Thyroid gland (tissue), 4 donors: ENCODE results near the gene ZNF598.

Experiments used
- POLR2A ChIP-seq, 2 donors: fragments of 450-650 bp; IDR thresholded peaks; one replicate each; pipeline ENCODE4 v1.6.1; 2017; ENCODE audit warnings: antibody characterized with exemption in 2 of 2, mild to moderate bottlenecking in 2 of 2, moderate library complexity in 1 of 2
- TF ChIP-seq, protein P1 (sequence below), 6 experiments: fragments of 200-600 bp in 3 of 6; fragments of 450-650 bp in 3 of 6; sonication (generic) in 3 of 6; IDR thresholded peaks; one replicate each; pipeline ENCODE4 v1.5.1; 2016 to 2019; ENCODE audit warnings: antibody characterized with exemption in 6 of 6, mild to moderate bottlenecking in 2 of 6, inconsistent platforms in 1 of 6, moderate library complexity in 1 of 6

DNA sequence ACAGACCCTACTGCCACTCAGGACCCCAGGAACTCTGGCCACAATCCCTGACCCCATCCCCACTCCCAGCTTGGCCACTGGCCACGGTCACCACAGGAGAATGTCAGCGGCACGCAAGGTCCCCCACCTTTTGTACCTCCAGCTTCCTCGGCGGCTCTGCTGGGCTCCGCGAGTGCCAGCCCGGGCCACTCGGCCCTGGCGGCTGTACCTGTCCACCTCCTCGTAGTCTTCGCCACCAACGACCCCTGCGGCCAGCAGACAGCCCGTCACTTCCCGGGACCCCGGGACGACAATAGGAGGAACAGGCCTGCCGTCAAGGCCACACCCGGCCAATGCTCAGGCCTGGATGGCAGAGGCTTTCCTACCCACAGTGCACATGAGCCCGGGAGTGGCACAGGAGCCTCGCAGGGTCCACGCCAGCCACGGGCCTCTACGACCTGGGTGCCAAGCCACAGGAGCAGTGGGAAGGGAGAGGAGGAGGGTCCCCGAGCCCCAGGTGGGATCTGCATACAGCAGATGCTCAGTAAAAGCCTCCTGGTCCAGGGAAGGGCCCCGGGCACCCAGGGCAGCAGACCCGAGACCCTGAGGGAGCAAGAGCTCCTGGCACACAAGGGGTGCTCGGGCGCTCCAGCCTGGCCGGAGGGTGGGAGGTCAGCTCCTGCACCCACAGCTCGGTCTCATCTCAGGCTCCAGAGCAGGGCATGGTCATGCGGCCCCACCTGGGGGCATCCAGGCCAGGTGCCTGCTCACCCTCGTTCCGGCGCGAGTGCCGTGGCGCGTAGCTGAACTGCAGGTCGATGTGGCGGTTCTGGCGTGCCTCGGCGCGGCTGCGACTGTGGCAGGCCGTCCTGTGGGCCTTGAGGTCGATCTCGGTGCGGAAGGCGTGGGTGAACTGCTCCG lies 7.9 kb downstream of the ZNF598 start:
- TF ChIP-seq, protein P1, sequence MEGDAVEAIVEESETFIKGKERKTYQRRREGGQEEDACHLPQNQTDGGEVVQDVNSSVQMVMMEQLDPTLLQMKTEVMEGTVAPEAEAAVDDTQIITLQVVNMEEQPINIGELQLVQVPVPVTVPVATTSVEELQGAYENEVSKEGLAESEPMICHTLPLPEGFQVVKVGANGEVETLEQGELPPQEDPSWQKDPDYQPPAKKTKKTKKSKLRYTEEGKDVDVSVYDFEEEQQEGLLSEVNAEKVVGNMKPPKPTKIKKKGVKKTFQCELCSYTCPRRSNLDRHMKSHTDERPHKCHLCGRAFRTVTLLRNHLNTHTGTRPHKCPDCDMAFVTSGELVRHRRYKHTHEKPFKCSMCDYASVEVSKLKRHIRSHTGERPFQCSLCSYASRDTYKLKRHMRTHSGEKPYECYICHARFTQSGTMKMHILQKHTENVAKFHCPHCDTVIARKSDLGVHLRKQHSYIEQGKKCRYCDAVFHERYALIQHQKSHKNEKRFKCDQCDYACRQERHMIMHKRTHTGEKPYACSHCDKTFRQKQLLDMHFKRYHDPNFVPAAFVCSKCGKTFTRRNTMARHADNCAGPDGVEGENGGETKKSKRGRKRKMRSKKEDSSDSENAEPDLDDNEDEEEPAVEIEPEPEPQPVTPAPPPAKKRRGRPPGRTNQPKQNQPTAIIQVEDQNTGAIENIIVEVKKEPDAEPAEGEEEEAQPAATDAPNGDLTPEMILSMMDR (IDR thresholded peaks at IDR 0.05) = no peak
- no peak for TF ChIP-seq POLR2A (IDR thresholded peaks at IDR 0.05)
